Type B pancreatic cell (in vitro differentiated cells): ENCODE measurements around the gene PES1. TPM values are rescaled to one million over a fixed set of nuclear protein-coding genes. Genes with fewer than 3 reads are reported as not detected.

Experiments
- DNase-seq: peaks from one replicate; pipeline ENCODE4 v3.0.0; 2021; ENCODE audit warnings: mixed read lengths; ENCODE audit not compliant: unreplicated experiment; ENCODE audit errors: extremely low spot score
- H3K27ac Mint-ChIP-seq: 2 replicates; pipeline ENCODE4 v1.8.0; 2021; ENCODE audit warnings: mild to moderate bottlenecking, mixed read lengths
- H3K27me3 Mint-ChIP-seq: 2 replicates; pipeline ENCODE4 v1.8.0; 2021; ENCODE audit warnings: mixed read lengths
- H3K36me3 Mint-ChIP-seq: 2 replicates; pipeline ENCODE4 v1.8.0; 2021; ENCODE audit warnings: mixed read lengths
- H3K4me1 Mint-ChIP-seq: one replicate; pipeline ENCODE4 v1.8.0; 2021; ENCODE audit warnings: mixed read lengths; ENCODE audit not compliant: unreplicated experiment
- H3K4me3 Mint-ChIP-seq: 2 replicates; pipeline ENCODE4 v1.8.0; 2021; ENCODE audit warnings: mild to moderate bottlenecking, mixed read lengths
- H3K9me3 Mint-ChIP-seq: 2 replicates; pipeline ENCODE4 v1.8.0; 2021; ENCODE audit warnings: mixed read lengths
- total RNA-seq: library from RNA; stranded (reverse); gene quantifications from 2 replicates; pipeline ENCODE4 v1.2.1, GENCODE V29; 2021; ENCODE audit warnings: low replicate concordance
- TF ChIP-seq, protein P1 (sequence below): fragments of 200-600 bp; sonication (generic); conservative IDR thresholded peaks from 2 replicates; pipeline ENCODE4 v1.5.0; 2021; ENCODE audit warnings: antibody characterized with exemption, mild to moderate bottlenecking

PES1 gene
- total RNA-seq, 1 donor from 2014 or later, result 77.0 TPM

DNA sequence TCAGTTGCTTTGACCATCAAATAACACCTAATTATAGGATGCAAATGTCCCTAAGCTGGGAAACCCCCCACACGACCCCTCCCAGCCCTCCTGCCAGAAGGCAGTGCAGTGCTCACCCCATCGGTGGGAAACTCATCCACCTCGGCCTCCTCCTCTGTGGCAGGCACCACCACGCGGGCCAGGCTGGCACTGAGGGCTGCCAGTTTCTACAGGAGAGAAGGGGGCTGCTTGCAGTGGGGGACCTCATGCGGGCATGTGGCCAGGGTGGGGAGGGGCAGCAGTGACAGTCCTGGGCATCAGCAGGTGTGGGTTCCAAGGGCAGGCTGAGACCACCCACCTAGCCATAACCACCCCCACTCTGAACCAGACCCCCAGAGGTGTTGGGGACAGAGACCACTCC lies 10.8 kb downstream of the PES1 start:
- Mint-ChIP-seq H3K4me1 (no peaks in the 10 kb centered on the region), H3K27me3 (no peaks in the 10 kb centered on the region), H3K9me3 (no peaks in the 10 kb centered on the region), H3K36me3 (peaks cover 8% of the 10 kb centered on the region), H3K4me3 (no peak overlapping the region), H3K27ac (no peak overlapping the region)
- TF ChIP-seq, protein P1, sequence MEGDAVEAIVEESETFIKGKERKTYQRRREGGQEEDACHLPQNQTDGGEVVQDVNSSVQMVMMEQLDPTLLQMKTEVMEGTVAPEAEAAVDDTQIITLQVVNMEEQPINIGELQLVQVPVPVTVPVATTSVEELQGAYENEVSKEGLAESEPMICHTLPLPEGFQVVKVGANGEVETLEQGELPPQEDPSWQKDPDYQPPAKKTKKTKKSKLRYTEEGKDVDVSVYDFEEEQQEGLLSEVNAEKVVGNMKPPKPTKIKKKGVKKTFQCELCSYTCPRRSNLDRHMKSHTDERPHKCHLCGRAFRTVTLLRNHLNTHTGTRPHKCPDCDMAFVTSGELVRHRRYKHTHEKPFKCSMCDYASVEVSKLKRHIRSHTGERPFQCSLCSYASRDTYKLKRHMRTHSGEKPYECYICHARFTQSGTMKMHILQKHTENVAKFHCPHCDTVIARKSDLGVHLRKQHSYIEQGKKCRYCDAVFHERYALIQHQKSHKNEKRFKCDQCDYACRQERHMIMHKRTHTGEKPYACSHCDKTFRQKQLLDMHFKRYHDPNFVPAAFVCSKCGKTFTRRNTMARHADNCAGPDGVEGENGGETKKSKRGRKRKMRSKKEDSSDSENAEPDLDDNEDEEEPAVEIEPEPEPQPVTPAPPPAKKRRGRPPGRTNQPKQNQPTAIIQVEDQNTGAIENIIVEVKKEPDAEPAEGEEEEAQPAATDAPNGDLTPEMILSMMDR, result no peak
- DNase-seq, result no peak

DNA sequence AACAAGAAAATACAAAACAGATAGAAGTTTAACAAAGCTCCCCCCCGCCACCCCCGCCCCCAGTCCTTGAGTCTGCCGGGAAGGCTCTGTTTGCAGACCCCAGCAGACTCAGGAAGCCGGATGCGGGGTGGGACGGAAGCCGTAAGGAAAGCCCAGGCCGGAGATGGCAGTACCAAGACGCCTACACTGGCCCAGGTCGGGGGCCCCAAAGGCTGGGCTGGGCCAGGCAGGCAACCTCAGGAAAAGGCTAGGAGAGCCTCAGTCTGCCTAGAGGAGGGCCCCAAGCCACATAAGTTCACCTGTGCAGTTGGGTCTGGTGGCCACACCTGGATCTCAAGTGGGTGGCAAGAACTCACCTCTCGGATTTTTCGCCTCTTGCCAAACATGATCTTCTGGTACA lies 13.2 kb downstream of the PES1 start:
- Mint-ChIP-seq H3K27ac (no peak overlapping the region), H3K27me3 (peaks cover 5% of the 10 kb centered on the region), H3K4me1 (peaks cover 5% of the 10 kb centered on the region), H3K4me3 (no peak overlapping the region), H3K36me3 (peaks cover 5% of the 10 kb centered on the region), H3K9me3 (no peaks in the 10 kb centered on the region)
- DNase-seq, result no peak
- TF ChIP-seq, protein P1, result no peak

DNA sequence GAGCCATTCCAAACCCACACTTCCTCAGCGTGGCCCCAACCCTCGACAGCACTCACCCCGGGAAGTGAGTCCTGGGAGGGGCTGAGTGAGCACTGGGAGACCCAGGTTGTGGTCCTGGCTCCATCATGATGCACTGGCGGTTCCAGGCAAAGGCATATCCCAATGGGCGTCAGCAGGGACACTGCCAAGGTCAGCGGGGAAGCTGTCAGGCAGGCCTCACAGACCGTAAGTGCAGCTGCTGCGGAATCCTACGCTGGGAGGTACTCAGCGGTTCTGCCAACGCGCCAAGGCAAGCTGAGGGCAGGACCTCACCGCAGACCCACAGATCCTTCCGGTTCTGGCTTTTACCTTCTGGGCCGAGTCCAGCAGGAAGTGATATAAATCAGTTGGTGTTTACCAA lies 15.9 kb downstream of the PES1 start:
- H3K9me3 Mint-ChIP-seq, result no peaks in the 10 kb centered on the region

DNA sequence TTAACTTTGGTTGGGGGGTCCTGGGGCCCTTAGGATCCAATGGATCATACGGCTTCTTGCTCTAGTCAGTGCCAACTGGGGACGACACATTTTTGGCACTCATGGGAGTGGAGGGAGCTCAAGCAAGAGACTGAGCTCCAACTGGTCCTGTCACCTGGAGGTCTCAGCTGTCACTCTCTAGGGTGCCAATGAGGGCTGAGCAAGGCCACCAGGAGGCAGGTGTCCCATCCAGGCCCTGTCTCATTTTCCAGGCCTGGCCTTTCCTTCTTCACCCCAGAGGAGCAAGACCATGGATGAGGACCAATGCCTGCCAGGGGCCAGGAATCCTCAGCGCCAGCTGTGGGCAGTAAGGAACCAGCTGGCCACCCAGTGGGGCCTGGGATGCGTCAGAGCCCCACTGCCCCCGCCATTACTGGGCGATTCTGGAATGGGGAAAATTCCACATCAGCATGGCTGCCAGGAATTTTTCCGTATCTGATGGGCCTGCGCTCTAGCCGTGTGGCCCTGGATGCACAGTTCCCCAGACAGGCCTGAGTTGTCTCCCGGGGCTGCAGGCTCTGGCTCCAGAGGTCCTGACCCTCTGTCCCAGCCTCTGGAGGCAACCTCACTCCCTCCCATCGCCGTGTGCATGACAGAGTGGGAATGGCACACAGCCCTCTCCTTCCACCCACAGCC lies 16.6 kb downstream of the PES1 start:
- H3K27ac Mint-ChIP-seq, result no peak overlapping the region
- TF ChIP-seq, protein P1, result peak; percentile 36
- H3K27me3 Mint-ChIP-seq, result peaks cover 11% of the 10 kb centered on the region
- H3K36me3 Mint-ChIP-seq, result peaks cover 5% of the 10 kb centered on the region
- no peaks in the 10 kb centered on the region for H3K9me3 Mint-ChIP-seq
- peak overlapping the region; percentile 84 for H3K4me3 Mint-ChIP-seq
- H3K4me1 Mint-ChIP-seq, result peaks cover 12% of the 10 kb centered on the region
- no peak for DNase-seq

More for the DNA sequence above, 15.9 kb downstream of the PES1 start:
- Mint-ChIP-seq H3K27me3 (peaks cover 11% of the 10 kb centered on the region), H3K36me3 (peaks cover 5% of the 10 kb centered on the region), H3K4me3 (peak overlapping the region; percentile 22), H3K27ac (no peak overlapping the region), H3K4me1 (peaks cover 12% of the 10 kb centered on the region)
- TF ChIP-seq, protein P1, result no peak
- DNase-seq, result no peak

DNA sequence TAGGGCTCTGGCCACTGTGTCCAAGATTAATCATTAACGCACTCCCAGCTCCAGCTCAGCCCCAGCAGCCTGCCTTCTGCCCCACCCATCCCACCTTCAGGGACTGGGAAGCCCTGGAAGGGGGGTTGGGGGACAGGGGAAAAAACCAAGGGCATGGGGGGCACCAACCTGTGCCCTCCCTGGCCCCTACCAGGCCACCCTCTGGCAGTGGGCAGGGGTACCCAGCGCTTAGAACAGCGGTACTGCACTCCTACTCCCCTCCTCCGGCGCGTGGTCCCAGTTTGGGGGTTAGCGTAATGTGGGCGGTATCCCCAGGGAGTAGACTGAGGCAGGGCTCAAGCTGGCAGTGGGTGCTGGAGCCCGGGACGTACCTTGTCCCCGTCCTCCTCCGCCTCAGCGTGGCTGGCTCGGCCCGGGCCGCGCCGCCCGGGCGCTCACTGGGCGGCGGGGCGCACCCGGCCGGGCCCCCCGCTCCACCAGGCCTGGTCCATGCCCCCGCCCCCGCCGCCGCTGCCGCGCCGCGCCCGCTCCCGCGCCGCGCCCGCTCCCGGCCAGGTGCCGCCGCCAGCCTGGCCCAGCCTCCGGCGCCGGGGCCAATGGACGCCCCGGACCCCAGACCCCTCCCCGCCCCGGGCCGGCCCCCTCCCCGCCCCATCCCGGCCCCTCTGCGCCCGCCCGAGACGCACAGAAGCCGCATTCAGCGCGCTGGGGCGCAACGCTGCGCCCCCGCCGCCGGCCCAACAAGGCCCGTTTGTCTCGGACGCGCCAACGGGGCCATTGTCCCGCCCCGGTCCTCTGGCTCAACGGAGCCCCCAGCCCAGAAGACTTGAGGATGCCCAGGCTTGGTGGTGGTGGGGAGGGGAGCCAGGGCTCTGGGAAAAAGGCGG lies 17.4 kb downstream of the PES1 start, which contains the start of gene GAL3ST1:
Gene GAL3ST1, minus strand, starts transcription at position 571 of the 887 bp plus-strand sequence. CDS start 17,273 bp downstream, outside the sequence.
- TF ChIP-seq, protein P1, result no peak
- no peak for DNase-seq
- Mint-ChIP-seq H3K4me1 (peaks cover 12% of the 10 kb centered on the region), H3K9me3 (no peaks in the 10 kb centered on the region), H3K27me3 (peaks cover 16% of the 10 kb centered on the region), H3K4me3 (peak within 1 kb of the TSS; percentile 84), H3K36me3 (peaks cover 3% of the 10 kb centered on the region), H3K27ac (no peak within 1 kb of the TSS)
